ENCODE measurements around the gene RAB3A.
"Not testable (repeated sequence)": the region's sequence is repeated elsewhere in the genome, so short reads cannot be mapped to it uniquely, and the experiment has no call there.

The RAB3A gene

DNA sequence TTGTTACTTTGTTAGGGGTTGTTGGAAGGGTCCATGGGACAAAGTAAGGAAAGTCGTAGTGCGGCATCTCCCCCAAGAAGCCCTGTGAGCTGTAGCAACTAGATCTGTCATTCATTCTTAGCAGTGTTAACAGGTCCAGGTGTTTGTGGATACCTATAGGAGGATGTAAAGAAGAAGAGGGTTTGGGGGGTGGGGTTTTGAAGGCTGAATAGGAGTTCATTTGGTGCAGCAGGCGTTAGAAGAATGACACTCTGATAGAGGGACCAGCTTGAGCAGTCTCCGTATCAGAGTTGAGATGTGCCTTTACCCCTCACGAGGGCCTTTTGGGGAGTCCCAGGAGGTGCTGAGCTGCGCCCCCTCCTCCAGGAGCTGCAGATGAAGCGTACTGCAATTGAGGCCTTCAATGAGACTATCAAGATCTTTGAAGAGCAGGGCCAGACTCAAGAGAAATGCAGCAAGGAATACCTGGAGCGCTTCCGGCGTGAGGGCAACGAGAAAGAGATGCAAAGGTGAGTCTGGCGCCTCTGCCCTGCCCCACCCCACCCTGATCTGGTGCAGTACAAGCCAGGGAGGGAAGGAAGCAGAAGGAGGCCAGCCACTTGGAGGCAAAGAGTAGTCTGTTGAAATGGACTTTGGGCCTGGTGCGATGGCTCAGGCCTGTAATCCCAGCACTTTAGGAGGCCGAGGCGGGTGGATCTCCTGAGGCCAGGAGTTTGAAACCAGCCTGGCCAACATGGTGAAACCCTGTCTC, 37.9 kb downstream of the RAB3A start:
- DNase-seq, result no peak

GRCh38 chr19:18164072-18164471, 39.8 kb downstream of the RAB3A start:
- DNase-seq, result no peak

DNA sequence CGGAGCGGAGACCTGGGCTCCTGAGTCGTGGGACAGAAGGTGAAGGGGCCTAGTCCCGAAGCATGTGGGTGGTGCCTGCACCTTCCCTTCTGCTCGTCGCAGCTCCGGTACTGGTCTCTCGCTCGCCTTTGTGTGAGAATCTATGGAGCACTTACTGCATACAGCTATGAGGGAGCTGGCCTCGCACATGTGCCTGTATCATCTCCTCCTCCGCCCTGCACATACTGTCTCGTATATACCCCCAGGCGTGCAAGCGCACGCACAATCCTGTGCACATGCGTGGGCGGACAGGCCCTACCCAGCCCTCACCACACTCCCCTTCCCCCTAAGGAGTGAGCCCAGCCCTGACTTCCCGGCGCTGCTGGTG, 42.2 kb downstream of the RAB3A start:
- no peak for DNase-seq

DNA sequence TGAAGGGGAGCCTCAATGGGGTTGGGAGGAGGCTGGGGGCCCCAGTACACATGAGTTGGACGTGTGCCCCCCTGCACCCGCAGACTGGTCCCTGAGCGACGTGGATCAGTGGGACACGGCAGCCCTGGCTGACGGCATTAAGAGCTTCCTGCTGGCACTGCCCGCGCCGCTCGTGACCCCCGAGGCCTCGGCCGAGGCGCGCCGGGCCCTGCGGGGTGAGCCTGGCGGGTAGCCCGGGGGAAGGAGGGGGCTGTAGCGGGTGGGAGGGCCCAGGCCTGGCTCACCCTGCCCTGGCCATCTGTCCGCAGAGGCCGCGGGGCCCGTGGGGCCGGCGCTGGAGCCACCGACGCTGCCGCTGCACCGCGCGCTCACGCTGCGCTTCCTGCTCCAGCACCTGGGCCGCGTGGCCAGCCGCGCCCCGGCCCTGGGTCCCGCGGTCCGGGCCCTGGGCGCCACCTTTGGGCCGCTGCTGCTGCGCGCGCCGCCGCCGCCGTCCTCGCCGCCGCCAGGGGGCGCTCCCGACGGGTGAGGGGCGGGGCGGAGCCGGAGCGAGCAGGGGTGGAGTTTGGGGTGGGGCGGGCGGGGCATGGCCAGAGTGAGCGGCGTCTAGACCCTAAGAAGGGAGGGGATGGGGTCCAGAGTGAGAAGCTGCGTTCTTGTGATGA, 42.7 kb downstream of the RAB3A start:
- DNase-seq, result peak; percentile 62

- no peak for DNase-seq
Measured at GRCh38 chr19:18160493-18160970, 43.3 kb downstream of the RAB3A start.

DNA sequence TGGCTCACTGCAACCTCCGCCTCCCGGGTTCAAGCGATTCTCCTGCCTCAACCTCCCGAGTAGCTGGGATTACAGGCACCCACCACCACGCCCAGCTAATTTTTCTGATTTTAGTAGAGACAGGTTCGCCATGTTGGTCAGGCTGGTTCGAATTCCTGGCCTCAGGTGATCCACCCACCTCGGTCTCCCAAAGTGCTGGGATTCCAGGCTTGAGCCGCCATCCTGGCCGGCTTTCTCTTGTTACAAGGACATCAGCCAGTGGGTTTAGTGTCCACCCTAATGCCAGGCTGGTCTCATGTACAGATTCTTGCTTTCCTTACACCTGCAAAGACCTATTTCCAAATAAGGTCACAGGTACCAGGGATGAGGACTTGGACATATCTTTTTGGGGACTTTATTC, 44.0 kb downstream of the RAB3A start:
- DNase-seq, result no peak

DNA sequence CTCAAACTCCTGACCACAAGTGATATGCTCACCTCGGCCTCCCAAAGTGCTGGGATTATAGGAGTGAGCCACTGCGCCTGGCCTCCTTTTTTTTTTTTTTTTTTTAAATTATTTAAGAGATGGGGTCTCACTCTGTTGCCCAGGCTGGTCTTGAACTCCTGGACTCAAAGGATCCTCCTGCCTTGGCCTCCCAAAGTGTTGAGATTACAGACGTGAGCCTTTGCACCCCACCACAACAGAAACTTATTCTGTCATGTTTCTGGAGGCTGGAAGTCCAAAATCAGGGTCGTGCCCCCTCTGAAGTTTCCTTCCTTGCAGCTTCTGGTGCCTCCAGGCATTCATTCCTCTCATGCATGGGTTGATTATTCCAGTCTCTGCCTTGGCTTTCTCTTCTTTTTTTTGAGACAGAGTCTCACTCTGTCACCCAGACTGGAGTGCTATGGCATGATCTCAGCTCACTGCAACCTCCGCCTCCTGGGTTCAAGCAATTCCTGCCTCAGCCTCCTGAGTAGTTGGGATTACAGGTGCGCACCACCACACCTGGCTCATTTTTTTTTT, 44.7 kb downstream of the RAB3A start:
- DNase-seq, result not testable (repeated sequence)

DNA sequence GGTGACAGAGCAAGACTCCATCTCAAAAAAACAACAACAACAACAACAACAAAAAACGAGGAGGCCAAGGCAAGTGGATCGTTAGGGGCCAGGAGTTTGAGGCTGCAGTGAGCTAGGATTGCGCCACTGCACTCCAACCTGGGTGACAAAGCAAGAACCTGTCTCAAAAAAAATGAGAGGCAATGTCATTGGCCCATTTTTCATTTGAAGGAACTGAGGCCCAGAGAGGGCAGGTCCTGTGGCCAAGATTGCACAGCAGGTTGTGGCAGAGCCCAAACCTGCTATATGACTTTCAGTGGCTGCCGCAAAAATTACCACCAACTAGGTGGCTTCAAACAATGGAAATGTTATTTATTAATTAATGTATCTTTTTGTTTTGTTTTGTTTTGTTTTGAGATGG, 45.4 kb downstream of the RAB3A start:
- peak; percentile 36 for DNase-seq

DNA sequence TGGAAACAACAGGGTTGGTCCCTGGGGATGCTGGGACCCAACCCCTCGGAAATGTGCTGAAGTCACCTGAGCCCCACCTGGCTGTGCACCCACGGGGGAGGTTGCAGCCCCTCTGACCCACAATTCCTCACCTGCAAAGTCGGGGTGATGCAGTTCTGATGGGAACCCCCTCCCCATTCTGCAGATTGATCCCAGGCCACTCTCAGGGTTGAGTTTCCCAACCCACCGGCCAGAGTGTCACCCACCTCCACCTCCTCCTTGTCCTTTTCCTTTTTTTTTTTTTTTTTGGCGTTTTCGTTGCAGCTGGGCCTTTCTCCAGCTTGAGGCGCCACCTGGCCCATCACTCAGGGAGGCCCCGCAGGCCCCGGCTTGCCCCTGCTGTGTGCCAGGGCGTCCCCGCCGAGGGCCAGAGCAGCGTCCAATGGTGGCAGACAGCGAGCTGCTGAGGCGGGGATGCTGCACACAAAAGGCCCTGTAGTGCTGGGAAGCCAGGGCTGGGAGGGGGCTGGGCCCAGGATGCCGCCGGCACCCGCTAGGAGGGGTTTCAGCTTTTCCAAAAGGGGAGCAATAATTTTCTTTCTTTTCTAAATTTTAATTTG, 46.3 kb downstream of the RAB3A start:
- DNase-seq, result peak; percentile 95

- peak; percentile 95 for DNase-seq
Measured at GRCh38 chr19:18156841-18157464, 46.9 kb downstream of the RAB3A start.

DNA sequence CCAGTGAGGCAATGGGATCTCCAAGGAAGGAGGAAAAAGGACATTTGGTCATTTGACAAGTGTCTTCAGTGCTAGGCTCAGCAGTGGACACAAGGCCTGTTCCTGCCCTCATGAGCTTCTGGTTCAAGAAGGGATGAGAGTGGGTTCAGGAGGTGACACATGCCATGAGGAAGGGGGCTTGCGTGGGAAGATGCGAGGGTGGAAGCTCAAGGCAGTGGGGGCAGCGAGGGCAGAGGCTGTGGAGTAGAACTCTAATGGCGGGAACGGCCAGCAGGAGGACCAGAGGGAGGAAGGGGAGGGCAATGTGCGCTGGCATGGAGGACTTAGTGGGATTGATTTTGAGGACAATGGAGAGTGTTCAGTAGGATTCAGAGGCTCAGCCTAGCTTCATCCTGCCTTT, 47.6 kb downstream of the RAB3A start:
- DNase-seq, result no peak

GRCh38 chr19:18155095-18156087, 48.5 kb downstream of the RAB3A start:
- no peak for DNase-seq

DNA sequence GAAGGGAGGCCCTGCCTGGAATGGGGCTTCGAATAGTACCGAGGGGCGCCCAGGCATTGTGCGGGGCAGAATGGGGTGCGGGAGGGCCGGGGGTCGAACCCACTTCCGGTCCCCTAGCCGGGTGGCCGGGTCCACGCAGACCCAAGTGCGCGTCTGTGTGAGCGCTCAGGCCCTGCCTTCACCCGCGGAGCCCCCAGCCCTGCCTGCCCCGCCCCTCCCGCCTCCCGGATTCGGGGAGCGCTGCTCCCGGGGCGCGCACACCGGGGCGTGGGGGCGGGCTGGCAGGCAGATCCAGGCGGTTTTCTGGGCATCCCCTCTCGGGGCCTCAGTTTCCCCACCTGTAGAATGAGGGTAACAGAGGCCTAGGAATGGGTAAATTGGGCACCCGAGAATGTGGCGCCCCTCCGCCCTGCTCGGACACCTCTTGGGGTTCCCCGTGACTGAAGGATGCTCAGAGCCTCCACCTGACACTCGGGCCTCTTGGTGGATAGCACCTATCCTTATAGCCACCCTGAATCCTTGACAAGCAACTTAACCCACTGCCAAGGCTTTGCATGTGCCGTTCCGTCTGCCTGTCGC, 50.2 kb downstream of the RAB3A start:
- no peak for DNase-seq

DNA sequence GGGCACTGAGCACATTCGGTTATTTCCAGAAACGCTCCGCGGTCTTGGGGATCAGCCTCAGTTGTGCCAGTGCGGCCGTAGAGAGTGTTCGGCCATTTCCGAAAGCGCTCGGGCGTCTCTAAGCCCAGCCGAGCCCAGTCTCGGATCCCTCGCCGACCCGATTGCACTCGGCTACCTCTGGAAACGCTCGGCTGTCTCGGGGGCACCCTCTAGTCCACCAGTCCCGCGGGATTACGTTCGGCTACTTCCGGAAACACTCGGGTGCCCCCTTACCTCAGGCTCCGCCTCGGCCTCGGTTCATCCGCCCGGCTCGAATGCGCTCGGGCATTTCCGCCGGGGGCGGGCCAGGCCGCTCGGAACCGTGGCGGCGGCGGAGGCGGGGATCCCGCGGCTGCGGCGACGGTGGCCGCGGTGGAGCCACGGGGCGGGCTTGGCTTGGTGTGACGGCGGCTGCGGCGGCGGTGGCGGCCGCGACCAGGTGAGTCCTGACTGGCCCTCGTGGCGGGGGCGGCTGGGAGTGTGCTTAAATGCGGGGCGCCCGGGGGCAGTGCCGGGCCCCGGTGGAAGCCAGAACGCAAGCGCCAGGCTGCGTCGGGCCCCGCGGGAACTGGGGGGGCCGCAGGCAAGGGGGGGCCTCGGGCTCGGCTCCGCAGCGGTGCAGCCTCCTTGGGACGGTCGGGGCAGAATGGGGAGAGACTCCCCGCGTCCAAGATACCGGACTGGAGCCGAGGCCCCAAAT, 50.9 kb downstream of the RAB3A start, which contains the start of gene PIK3R2:
Gene PIK3R2 (plus strand): TSS at position 347 of the 739 bp plus-strand sequence. CDS start 2,717 bp downstream, outside the sequence.
- peak; percentile 98 for DNase-seq

- DNase-seq, result peak; percentile 97
Measured at GRCh38 chr19:18152442-18152816, 51.4 kb downstream of the RAB3A start.

DNA sequence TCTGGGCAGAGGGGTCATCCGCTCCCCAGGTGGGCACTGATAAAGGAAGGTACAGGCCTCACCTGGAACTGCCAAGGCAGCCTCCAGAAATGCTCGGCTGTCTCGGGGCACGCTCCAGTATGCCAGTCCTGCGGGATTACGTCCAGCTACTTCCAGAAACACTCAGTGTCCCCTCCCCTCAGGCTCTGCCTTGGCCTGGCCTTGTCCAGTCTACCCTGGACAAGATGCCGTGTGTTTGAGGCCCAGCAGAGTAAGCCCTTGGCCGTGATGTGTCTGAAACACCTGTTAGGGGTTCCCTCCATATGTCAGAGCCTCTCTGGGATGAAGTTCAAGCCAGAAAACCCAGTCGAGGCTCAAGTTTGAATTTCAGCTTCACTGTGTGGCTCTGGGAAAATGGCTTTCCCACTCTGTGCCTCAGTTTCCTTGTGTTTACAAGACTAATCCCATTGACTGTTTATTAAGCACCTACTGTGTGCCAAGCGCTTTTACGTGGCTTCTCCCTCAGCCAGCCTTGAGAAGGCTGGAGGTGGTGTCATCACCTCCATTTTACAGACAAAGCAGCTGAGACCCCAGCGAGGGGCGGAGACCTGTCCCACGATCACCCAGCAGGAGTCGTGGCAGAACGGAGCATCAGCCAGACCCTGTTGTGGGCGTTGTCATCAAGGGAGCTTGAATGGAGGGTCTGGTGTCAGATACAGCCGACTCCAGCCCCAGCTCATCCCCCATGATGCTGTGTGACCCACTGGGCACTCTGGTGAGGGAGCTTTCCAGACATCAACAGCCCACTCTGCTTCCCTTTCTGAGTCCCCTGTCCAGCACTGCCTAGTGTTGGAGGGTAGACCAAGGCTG, 52.8 kb downstream of the RAB3A start:
- no peak for DNase-seq

DNA sequence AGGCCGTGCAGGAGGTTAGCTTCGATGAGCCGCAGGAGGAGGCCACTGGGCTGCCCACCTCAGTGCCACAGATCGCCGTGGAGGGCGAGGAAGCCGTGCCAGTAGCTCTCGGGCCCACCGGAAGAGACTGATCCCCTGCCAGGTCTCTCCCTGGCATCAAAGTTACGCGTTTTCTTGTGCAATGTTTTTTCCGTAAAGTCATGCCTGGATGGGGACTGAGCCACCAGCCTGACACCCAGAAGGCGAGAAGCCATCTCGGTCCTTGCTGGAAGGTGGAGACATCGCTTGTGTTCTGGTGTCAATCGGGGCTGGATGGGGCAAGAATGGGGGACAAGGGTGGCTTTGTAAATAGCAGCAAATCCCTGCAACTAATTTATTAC, 54.3 kb downstream of the RAB3A start:
- no peak for DNase-seq

GRCh38 chr19:18147396-18147795, 56.4 kb downstream of the RAB3A start:
- no peak for DNase-seq

Measured in NCI-H2171 treated with DMSO at 0.1 percent for 48 hours (cell line).